Measurements from ENCODE around the gene CYP11A1. TPM values are rescaled to one million over a fixed set of nuclear protein-coding genes. Genes with fewer than 3 reads are reported as not detected.

CYP11A1 gene
- total RNA-seq, 1 donor from 2014 or later = 3.2 TPM

DNA sequence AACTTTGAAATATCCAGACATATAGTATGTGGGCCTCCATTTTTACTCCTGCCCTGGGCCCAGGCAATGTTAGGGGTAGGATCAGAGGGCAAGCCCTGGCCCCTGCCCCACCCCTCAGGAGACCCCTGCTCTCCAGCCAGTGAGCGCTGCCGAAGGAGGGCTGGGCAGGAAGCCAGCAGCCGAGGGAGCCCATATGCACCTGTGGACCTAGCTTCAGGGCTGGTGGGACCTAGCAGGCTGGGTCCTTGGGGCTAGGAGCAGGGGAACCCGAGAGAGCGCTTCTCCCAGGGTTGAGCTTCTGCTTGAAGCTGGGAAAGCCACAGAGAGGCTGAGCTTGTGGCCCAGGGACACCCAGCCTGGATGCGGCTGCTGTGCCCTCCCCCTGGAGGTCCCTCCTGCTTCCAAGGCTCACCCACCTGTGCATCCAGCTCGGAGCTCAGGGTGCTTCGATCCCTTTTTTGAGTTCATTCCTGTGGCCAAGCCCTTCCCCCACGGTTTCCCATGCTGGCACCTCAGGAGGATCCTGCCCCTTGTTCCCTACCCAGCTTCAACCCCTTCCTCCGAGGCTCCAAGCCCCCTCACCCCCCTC, 21.0 kb upstream of the CYP11A1 start:
- no peak for ATAC-seq

DNA sequence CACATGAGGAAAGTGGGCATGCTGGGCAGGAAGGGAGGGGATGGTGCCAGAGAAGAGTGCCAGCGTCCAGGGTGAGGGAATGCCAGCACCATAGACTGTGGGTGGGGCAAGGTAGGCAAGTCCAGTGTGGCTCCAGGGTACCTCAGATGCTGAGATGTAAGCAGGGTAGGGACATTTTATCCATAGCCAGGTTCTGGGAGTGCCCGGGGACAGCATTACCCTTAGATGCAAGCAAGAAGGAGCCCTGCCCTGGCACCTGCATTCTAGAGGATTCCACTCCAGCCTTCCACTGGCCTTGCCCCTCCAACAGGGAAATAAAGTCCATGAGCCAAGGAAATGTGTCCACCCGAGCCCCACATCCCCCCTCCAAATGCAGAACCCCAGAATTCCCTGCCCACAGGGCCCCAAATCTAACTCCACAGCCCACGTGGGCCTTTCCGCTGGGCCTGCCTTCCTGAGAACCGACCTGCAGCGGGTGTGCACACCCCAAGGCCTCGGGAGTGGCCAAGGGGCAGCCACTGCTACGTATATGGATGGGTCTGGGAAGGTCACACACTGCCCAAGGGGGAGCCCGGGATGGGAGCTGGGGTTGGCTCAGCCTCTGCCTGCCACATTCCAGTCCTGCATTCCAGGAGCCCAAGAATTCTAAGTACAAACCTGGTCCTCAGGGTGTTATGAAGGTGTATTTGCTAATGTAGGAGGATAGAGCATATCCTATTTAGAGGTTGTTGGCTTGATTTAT, 20.3 kb upstream of the CYP11A1 start:
- ATAC-seq = no peak

DNA sequence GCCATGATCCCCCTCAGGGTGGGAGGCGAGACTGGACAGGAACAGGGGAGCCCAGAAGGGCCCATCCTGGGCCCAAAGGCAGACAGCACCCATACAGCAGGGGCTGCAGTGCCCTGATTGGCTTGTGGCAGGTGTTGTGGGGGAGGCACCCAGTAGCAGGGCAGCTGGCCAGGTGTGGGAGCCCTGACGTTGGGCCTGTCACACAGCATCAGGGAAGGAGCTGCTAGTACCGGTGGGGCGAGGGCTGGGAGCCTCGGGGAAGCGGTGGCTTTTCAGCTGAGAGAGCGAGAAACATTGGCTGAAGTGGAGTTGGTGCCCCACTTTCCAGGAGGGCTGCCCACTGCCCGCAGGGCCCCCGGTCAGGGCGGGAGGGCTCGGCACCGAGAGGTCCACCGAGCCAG, 19.7 kb upstream of the CYP11A1 start:
- ATAC-seq = no peak

DNA sequence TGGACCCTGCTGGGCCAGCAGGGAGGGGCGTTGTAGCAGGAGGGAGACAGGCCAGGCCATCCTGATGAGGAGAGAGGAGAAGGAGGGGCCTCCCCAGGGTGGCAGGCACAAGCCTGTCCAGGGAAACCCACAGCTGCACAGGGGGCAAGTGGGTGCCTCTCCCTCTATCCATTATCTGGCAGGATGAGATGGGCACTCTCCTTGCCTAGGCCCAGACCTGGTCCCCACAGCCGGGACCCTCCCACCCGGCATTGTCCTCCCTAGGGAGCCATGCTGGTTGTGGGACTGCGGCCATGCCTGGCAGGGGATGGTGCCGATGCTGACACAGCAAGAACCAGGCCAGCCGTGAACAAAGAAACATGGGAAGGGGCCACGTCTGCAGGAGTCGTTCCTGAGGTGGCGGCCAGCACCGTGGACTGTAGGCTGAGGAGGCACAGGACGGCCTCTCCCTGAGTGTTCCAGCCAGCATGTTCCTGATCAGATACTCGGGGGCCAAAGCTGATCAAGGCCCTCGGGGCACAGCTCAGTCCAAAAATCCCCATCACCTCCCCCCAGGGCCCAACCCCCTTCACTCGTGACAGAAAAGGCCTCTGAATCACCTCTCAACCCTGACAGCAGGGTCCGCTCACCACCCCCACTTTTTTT, 19.2 kb upstream of the CYP11A1 start:
- no peak for ATAC-seq

DNA sequence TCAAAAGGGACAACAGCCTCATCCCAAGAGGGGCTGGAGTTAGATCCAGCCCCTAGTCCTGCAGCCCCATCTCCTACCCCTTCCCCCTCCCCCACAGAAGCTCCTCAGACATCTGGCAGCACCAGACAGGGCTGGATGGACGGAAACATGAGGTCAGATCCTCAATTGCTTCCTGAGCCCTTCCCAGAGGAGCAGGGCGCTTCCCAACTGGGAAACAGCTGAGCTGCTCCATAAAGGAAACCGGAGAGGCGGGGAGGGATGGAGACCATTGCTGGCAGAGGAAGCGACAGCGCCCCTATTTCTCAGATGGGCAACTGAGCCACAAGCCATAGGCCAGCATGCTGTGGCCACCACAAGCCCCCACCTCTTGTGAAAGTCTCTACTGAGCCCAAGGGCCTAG, 18.3 kb upstream of the CYP11A1 start:
- no peak for ATAC-seq

DNA sequence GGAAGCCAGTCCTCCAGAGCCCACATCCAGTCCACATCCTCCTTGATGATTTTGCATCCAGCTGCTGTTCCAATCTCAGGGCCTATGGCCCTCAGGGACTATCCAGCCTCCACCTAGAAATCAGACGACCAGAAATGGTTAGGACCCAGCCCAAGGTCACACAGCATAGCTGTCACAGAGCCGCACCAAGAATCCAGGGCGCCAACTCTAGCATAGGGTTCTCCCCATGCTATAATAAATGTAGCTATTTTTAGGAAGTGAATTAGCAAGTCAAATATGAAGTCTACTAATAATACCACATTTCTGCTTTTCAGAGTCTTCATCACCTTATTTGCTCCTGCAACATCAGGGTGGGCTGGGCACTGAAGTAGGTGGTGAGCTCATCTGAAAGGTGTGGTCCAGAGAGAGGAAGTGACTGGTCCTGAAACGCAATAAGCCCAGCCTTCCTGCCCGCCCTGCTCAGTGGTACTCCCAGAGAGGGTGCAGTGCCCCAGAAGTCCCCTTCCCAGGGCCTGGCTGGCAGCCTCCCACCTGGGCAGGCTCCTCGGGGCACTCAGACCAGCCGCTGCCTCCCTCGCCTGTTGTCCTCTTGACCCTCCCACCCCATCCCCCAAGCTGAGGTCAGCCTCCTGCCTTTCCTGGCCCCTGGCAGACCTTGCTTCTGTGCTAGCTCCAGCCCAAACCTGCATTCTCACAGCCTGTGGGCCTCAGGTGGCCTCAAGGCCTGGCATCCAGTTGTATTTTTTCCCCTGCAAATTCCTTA, 17.6 kb upstream of the CYP11A1 start:
- peak; percentile 64 for ATAC-seq

DNA sequence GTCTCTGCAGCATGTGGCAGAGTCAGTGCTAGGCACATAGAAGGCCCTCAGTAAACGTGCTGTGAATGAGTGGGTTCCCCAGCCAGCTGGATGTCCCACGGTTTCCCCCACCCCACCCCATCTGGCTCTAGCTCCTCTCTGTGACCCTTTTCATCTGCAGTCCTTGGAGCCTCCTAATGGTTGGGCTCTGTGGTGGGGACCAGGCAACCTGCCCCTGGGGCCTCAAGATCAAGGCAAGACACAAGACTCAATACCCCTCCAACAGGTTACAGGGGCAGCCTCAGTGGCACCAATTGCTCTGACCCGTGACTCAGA, 17.1 kb upstream of the CYP11A1 start:
- no peak for ATAC-seq

DNA sequence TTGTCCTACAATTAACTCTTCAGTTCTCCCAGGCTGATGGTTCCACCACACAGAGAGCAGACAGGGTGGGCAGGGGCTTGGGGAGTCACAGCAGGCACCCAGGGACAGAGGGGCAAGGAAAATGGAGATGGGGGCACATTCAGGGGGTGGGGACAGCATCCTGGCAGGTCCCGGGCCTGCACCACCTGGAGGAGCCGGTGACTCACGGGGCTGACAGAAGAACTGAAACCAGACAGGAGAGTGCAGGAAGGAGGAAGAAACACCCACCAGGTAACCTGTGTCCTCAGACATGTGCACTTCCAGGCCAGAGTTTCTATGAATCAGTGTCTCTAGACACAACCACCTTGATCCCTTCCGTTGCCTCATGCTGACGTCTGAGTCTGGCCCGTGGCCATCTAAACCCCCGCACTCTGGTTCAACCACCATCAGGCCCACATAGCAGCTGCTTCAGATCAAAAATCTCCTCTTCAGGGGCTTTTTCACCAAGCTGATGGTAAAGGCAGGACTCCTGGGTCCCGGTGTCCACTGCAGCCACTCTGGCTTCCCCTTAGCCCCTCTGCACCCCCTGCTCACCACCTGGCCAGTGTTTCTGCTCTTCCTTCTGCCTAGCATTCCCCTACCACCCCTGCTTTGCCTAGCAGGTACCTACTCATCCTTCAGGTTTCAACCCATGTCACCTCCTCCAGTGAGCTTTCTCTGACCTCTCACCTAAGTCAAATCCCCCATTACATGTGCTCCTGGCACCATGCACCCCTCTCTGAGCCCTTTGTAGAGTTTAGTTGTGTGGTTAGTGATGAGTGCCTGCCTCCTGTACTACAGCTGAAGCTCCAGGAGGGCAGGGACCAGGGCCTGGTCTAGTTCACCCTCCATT, 16.5 kb upstream of the CYP11A1 start:
- peak; percentile 70 for ATAC-seq

DNA sequence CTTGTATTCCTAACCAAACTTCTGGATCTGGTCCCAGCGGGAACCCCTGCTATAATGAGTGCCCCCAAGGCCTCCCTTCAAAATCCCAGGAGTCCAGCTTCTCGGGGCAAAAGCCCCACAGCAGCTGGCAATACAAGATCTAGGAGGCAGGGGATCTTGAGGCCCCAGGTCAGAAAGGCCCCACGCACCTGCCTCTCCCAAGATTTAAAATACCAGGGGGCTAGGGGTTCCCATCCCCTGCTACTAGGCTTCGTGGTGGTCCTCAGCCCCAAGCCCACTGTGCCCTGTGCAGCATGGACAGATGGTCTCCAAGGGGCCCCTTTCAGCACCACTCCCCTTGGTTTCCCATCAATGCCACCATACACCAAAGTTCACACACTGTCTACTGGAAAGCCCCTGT, 15.8 kb upstream of the CYP11A1 start:
- ATAC-seq = no peak

DNA sequence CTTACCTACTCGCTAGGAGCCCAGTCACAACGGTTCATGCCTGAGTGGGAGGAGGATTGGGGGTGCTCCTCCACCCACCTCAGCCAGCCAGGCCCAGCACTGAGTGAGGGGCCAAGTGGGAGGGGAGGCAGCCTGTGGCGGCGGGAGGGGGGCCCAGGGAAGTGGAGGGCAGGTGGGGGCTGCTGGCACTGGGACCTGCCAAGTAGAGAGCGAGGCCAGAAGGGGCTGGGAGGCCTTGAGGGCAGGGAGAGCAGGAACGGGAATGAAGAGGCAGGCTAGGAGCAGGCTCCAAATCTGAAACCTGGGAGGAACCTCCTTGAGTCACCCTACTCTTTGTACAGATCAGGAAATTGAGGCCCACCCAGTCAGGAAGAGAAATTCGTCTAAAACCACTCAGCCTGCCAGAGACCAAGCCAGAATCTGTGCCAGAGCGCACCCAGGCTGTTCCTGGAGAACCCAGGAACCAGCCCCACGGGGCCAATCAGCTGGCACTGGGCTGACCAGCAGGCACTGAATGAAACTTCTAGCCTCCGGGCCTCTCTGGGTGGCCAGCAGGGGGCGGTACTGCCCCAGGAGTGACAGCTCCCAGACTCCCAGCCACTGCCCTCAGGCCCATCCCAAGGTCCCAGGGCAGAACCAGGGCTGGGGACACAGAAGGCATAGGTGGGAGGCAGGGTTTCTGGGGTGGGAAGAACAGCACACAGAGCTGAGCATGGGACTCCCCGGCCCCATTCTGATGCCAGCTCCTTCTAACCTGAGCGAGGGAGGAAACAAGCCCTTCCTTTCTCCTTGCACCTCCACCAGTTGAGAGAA, 14.8 kb upstream of the CYP11A1 start:
- ATAC-seq = peak; percentile 67

DNA sequence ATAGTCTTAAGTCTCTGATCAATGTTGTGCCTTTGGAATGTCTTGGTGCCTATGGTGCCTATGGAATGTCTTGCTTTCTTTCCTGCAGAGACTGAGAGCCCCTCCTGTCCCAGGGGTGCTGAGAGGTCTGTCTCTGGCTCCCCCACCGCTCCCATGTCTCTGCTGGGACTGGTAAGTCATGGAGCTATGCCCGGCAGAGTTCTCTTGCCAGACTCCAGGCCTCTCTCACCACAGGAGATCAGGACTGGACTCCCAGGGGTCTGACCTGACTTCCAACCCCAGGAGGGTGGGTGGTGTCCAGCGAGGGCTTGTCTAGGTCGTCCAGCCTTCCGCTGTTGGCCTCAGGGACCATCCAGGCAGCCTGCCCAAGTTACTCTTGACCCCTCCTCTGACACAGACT, 14.0 kb upstream of the CYP11A1 start:
- no peak for ATAC-seq

DNA sequence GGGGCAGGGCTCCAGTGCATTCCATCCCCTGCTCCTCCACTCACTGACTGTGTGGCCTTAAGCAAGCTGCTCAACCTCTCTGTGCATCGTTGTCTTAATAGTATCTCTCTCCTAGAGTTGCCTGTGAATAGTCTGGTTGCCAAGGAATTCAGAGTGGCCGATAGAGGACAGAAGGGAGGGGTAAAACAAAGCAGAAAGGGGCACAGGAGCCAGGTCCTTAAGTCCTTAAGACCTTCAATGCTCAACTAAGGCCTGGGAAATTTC, 13.7 kb upstream of the CYP11A1 start:
- ATAC-seq = no peak

DNA sequence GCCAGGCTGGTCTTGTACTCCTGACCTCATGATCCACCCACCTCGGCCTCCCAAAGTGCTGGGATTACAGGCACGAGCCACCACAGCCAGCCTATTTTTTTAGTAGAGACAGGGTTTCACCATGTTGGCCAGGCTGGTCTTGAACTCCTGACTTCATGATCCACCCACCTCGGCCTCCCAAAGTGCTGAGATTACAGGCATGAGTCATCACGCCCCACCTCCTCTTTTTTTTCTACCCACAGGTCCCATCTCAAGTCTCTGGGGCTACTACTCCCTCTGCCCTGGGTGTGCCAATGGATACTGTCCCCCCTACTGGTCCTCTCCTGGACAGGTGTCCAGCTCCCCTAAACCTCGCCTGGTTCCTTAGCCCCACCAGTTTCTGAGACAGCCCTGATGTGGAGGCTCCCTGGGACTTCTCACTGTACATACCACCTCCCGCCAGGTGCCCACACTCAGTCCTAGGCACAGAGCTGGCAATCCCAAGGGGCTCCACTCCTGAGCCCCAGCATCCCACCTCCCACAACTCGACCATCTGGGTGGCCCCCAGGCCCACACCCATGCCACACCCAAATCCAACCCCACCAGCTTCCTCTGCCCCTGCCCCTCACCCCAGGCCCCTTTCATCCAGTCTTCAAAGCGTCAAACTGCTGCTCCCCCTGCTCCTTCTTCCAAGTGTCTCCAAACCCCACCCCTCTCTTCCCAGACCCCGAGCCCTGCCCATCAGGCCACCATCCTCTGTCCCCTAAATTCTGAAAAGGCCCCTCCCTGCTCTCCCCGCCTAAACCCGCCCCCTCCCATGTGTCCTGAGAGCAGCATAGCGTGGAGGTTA, 13.1 kb upstream of the CYP11A1 start:
- no peak for ATAC-seq

DNA sequence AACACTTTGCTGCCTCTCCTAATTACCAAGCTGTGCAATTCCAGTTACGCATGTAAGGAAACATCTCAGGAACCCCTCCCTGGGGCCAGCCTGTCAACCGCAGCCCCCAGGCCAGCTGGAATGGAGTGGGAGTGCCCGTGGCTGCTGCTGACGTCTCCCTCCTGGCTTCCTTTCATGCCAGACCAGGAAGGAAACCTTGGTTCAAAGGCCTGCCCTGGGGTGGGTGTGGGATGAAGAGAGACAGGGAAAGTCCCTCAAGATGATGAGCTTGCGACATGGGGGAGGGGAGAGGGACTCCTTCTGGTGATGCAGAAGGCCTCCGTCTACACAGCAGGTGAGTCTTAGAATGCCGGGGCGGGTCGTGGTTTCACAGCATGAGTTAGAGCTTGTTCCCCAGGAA, 11.4 kb upstream of the CYP11A1 start:
- peak; percentile 2 for ATAC-seq

DNA sequence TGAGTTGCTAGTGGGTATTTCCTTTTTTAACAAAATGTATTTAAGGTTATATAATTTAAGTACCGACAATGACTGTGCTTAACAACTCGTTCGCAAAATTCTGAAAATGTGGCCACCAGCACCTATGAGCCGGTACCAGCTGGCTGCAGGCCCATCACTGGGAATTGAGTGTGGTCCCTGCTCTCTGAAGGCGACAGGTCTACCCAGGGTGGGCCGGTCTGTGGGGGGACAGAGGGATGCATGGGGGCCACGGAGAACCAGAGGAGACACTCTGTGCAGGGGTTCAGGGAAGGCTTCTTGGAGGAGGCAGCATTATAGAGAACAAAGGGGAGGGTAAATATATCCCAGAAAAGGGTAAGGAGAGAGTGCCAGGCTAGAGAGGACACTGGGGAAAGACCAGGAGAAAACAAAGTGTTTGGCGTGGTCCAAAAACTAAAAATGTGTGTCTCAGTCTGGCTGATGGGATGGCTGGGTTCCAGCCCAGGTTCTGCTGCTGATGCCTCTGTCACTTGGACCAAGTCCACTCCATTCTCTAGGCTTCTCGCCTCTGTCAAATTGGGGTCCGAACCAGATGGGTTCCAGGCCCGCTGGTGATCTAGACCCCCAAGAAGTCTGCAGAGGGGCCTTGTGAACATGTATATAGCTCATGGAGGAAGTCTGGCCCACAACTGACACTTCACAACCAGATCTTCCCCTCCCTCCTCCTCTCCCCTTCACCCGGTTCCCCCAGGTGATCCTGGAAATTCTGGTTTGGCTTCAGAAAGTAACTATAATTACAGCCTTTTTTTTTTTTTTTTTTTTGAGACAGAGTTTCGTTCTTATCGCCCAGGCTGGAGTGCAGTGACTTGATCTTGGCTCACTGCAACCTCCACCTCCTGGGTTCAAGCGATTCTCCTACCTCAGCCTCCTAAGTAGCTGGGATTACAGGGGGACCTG, 10.7 kb upstream of the CYP11A1 start:
- no peak for ATAC-seq

DNA sequence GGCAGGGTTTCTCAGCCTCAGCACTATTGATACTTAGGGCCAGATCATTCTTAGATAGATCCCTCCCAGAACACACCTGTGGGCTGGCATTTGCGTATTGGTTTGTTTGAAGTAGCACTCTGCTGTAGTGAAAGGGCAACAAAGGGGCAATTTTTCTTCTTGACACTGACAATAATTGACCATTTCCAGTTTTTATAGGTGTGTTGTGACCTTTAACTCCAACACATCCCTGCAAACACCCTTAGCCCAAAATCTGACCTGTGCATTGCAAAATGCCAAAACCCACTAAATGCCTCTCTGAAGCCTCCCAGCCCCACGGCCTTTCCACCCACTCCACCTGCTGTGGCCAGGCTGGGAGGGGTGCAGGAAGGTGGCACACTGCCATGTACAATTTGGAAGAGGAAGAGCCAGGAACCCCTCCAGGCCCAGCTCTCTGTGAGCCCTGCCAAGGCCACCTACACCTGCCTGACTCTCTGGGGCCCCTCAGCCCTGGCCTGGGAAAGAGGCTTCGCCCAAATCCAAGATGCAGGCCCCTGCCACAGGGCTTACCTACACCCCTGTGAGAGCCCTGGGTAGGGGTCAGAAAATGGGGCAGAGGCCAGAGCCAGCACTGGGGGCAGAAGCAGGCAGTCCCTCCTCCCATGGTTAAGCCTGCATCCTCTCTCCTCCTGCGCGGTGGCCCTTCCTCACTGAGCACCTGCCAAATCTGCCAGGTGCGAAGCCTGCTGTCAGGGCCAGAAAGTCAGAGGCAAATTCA, 9.6 kb upstream of the CYP11A1 start:
- ATAC-seq = no peak

DNA sequence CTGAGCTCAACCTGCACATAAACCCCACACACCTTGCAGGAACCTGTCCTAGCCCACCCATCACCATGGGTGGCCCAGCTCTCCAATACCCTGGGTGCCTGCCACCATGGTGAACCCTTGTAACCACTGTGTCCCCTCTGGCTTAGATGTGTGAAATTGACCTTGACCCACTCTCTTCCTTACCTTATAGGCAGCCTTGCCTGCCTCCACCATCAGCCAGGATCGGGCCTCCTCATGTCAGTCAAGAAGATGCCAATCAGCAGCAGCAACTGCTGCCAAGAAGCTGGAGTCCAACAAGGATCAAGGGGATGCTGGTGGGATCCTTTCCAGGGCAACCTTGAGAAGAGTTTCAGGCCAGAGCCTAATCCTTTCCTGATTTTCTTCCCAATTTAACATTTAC, 8.8 kb upstream of the CYP11A1 start:
- no peak for ATAC-seq

DNA sequence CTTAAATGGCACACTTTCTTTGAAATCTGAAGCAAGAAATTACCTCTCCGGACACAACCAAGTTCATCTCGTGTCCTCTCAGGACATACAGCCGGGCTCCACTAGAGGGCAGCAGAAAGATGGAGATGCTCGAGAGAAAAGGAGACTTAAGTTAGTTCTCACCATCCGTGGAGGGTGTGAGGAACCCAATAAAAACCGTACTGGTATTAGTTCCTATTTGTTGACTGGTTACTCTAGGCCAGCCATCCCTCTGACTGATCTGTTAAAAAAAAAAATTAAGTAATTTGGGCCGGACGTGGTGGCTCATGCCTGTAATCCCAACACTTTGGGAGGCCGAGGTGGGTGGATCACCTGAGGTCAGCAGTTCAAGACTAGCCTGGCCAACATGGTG, 7.9 kb upstream of the CYP11A1 start:
- ATAC-seq = peak; percentile 56

DNA sequence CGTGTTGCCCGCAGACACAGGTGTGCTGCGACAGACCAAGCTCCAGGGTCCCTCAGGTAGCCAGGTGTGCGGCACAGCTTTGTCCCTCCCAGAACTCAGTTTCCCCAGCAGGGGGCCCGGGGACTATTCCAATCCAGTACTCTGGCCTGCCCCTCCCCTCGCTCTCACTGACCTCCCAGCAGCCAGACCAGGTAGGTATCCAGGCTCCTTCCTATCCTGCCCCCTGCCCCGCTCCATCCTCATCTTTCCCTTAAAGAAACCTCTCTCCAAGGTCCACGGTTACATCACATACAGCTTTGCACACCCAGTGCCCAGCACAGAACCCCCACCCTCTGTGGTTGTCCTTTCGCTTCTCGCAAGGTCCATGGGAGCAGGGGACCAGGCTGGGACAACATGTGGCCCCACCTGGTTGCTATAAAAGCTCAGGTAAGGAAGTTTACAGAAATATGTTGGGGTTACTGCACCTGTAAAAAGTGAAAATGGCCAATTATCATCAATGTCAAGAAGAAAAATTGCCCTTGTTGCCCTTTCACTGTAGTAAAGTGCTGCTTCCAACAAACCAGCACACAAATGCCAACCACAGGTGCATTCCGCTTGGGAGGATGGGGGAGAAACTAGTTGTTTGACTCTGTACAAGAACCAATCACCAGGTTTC, 7.3 kb upstream of the CYP11A1 start:
- peak; percentile 1 for ATAC-seq
